HepG2 (cell line): ENCODE measurements around the gene RBM19.

Experiments
- CEBPB ChIP-seq: IDR thresholded peaks from 2 replicates; pipeline ENCODE4 v1.6.1; 2011; ENCODE audit warnings: low read depth, low read length, improper control_type of control experiment, borderline replicate concordance
- GABPA ChIP-seq, 2 experiments: IDR thresholded peaks; 2 replicates each; pipeline ENCODE4 v1.6.1; 2011 to 2016; ENCODE audit warnings: low read depth in 2 of 2, low read length in 1 of 2, missing biosample characterization in 1 of 2, missing genetic modification characterization in 1 of 2
- POLR2AphosphoS5 ChIP-seq: IDR thresholded peaks from 2 replicates; pipeline ENCODE4 v1.6.1; 2012; ENCODE audit warnings: low read depth, low read length
- ZNF160 ChIP-seq: sonication (generic); formaldehyde crosslinking; IDR thresholded peaks from 2 replicates; pipeline ENCODE4 v1.8.0; 2022; ENCODE audit warnings: mild to moderate bottlenecking, inconsistent platforms, missing genetic modification reagents
- ZNF660 ChIP-seq: sonication (generic); formaldehyde crosslinking; IDR thresholded peaks from 2 replicates; pipeline ENCODE4 v1.5.1; 2020; ENCODE audit warnings: mild to moderate bottlenecking, low read depth, missing genetic modification reagents, borderline replicate concordance
- TF ChIP-seq, protein P1 (sequence below), 2 experiments: sonication (generic) in 1 of 2; formaldehyde crosslinking in 1 of 2; IDR thresholded peaks; 2 replicates each; pipeline versions ENCODE4 v1.5.1 to v1.6.1; 2011 to 2020; ENCODE audit warnings: borderline replicate concordance in 1 of 2, low read depth in 1 of 2, low read length in 1 of 2, mild to moderate bottlenecking in 1 of 2, missing genetic modification reagents in 1 of 2, moderate library complexity in 1 of 2
- TF ChIP-seq, protein P2 (sequence below): sonication (generic); formaldehyde crosslinking; IDR thresholded peaks from 2 replicates; pipeline ENCODE4 v1.5.0; 2020; ENCODE audit warnings: mild to moderate bottlenecking, missing genetic modification reagents, moderate library complexity
- TF ChIP-seq, protein P3 (sequence below): sonication (generic); formaldehyde crosslinking; IDR thresholded peaks from 2 replicates; pipeline ENCODE4 v1.4.0; 2020; ENCODE audit warnings: mild to moderate bottlenecking, missing genetic modification reagents

DNA sequence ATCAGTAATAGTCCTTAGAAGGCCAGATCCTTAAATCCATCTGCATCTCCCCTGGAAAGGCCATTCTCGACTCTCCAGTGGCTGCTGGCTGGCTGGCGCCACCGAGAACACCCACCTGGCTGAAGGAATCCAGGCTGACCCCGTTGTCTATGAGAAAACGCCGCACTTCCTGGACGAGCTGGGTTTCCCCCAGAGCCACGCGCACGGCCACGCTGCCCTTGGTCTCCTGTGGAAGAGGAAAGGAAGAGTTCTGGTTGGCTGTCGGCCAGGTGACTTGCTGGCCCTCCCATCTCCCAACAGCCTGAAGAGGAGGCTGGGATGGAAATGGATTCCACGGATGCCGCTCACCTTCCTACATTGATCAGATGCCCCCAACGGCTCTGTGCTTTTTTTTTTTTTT is 23.9 kb downstream of the RBM19 start:
- TF ChIP-seq, protein P1, sequence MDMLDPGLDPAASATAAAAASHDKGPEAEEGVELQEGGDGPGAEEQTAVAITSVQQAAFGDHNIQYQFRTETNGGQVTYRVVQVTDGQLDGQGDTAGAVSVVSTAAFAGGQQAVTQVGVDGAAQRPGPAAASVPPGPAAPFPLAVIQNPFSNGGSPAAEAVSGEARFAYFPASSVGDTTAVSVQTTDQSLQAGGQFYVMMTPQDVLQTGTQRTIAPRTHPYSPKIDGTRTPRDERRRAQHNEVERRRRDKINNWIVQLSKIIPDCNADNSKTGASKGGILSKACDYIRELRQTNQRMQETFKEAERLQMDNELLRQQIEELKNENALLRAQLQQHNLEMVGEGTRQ (IDR thresholded peaks at IDR 0.05; ENCODE audit: low read depth, low read length) = no peak
- TF ChIP-seq, protein P1 (CRISPR knock-in tag; IDR thresholded peaks at IDR 0.05; ENCODE audit: borderline replicate concordance) = no peak
- no peak for TF ChIP-seq CEBPB
- no peak for TF ChIP-seq POLR2AphosphoS5
- no peak for TF ChIP-seq GABPA (IDR thresholded peaks at IDR 0.05; ENCODE audit: low read depth, low read length)
- TF ChIP-seq GABPA (CRISPR knock-in tag; IDR thresholded peaks at IDR 0.05; ENCODE audit: low read depth) = no peak
- no peak for TF ChIP-seq ZNF660 (CRISPR knock-in tag)
- no peak for TF ChIP-seq ZNF160 (CRISPR knock-in tag)
- TF ChIP-seq, protein P2, sequence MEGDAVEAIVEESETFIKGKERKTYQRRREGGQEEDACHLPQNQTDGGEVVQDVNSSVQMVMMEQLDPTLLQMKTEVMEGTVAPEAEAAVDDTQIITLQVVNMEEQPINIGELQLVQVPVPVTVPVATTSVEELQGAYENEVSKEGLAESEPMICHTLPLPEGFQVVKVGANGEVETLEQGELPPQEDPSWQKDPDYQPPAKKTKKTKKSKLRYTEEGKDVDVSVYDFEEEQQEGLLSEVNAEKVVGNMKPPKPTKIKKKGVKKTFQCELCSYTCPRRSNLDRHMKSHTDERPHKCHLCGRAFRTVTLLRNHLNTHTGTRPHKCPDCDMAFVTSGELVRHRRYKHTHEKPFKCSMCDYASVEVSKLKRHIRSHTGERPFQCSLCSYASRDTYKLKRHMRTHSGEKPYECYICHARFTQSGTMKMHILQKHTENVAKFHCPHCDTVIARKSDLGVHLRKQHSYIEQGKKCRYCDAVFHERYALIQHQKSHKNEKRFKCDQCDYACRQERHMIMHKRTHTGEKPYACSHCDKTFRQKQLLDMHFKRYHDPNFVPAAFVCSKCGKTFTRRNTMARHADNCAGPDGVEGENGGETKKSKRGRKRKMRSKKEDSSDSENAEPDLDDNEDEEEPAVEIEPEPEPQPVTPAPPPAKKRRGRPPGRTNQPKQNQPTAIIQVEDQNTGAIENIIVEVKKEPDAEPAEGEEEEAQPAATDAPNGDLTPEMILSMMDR (CRISPR knock-in tag) = no peak
- TF ChIP-seq, protein P3, sequence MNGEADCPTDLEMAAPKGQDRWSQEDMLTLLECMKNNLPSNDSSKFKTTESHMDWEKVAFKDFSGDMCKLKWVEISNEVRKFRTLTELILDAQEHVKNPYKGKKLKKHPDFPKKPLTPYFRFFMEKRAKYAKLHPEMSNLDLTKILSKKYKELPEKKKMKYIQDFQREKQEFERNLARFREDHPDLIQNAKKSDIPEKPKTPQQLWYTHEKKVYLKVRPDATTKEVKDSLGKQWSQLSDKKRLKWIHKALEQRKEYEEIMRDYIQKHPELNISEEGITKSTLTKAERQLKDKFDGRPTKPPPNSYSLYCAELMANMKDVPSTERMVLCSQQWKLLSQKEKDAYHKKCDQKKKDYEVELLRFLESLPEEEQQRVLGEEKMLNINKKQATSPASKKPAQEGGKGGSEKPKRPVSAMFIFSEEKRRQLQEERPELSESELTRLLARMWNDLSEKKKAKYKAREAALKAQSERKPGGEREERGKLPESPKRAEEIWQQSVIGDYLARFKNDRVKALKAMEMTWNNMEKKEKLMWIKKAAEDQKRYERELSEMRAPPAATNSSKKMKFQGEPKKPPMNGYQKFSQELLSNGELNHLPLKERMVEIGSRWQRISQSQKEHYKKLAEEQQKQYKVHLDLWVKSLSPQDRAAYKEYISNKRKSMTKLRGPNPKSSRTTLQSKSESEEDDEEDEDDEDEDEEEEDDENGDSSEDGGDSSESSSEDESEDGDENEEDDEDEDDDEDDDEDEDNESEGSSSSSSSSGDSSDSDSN (CRISPR knock-in tag) = no peak
